ENCODE data around the gene MZT2B.
"Not testable (repeated sequence)": the region's sequence is repeated elsewhere in the genome, so short reads cannot be mapped to it uniquely, and the experiment has no call there.

MZT2B gene

GRCh38 chr2:130152816-130153595 is 29.1 kb upstream of the MZT2B start:
- DNase-seq: no peak

- DNase-seq: not testable (repeated sequence)
Observed at GRCh38 chr2:130153721-130154422, 28.2 kb upstream of the MZT2B start.

GRCh38 chr2:130154423-130154770 is 27.7 kb upstream of the MZT2B start:
- DNase-seq: not testable (repeated sequence)

- DNase-seq: no peak
Observed at GRCh38 chr2:130154773-130155765, 27.0 kb upstream of the MZT2B start.

- DNase-seq: not testable (repeated sequence)
Observed at GRCh38 chr2:130155956-130156623, 26.0 kb upstream of the MZT2B start.

GRCh38 chr2:130156624-130157004 is 25.4 kb upstream of the MZT2B start:
- DNase-seq: no peak

- not testable (repeated sequence) for DNase-seq
Observed at GRCh38 chr2:130157354-130157753, 24.7 kb upstream of the MZT2B start.

- not testable (repeated sequence) for DNase-seq
Observed at GRCh38 chr2:130157825-130158514, 24.1 kb upstream of the MZT2B start.

- DNase-seq: no peak
Observed at GRCh38 chr2:130158631-130159030, 23.4 kb upstream of the MZT2B start.

GRCh38 chr2:130159376-130159775 is 22.7 kb upstream of the MZT2B start:
- not testable (repeated sequence) for DNase-seq

GRCh38 chr2:130160131-130160530 is 21.9 kb upstream of the MZT2B start:
- DNase-seq: no peak

GRCh38 chr2:130160838-130161705 is 21.0 kb upstream of the MZT2B start:
- DNase-seq: not testable (repeated sequence)

GRCh38 chr2:130162486-130162885 is 19.6 kb upstream of the MZT2B start:
- not testable (repeated sequence) for DNase-seq

- no peak for DNase-seq
Observed at GRCh38 chr2:130162968-130163367, 19.1 kb upstream of the MZT2B start.

GRCh38 chr2:130165293-130166016 is 16.6 kb upstream of the MZT2B start:
- DNase-seq: no peak

- not testable (repeated sequence) for DNase-seq
Observed at GRCh38 chr2:130166611-130167010, 15.5 kb upstream of the MZT2B start.

- not testable (repeated sequence) for DNase-seq
Observed at GRCh38 chr2:130169163-130169562, 12.9 kb upstream of the MZT2B start.

GRCh38 chr2:130169896-130170295 is 12.2 kb upstream of the MZT2B start:
- DNase-seq: no peak

GRCh38 chr2:130174866-130175265 is 7.2 kb upstream of the MZT2B start:
- DNase-seq: not testable (repeated sequence)
